ENCODE data around the gene OXSR1. TPM values are rescaled to one million over a fixed set of nuclear protein-coding genes. Genes with fewer than 3 reads are reported as not detected.

The OXSR1 gene
- total and polyA plus RNA-seq, 4 donors, result 4.3 to 24.7 (median 12.2) TPM

DNA sequence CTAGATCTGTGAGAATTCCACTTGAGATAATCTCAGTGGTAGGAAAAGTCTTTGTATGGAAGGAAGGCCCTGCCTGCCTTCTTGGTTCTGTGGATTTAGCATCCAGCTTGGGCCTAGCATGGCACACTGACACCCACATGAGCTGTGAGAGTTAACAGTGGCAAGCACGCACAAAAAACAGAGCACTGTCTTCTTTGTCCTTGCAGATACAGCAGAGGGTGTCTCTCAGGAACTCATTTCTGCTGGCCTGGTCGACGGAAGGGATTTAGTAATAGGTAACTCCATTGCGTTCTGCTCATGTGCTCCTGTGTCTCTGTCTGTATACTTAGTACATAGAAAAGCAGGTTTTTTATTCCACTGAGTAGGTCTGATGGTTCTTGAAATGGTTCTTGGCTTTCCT lies 85.9 kb downstream of the OXSR1 start:
- H3K4me1 ChIP-seq (ENCODE audit: control insufficient read depth in 4 of 4, insufficient read depth in 4 of 4, low read length in 3 of 4), result peaks cover 0 to 2% (median 0%) of the 10 kb centered on the region in 4 donors
- TF ChIP-seq, protein P1, sequence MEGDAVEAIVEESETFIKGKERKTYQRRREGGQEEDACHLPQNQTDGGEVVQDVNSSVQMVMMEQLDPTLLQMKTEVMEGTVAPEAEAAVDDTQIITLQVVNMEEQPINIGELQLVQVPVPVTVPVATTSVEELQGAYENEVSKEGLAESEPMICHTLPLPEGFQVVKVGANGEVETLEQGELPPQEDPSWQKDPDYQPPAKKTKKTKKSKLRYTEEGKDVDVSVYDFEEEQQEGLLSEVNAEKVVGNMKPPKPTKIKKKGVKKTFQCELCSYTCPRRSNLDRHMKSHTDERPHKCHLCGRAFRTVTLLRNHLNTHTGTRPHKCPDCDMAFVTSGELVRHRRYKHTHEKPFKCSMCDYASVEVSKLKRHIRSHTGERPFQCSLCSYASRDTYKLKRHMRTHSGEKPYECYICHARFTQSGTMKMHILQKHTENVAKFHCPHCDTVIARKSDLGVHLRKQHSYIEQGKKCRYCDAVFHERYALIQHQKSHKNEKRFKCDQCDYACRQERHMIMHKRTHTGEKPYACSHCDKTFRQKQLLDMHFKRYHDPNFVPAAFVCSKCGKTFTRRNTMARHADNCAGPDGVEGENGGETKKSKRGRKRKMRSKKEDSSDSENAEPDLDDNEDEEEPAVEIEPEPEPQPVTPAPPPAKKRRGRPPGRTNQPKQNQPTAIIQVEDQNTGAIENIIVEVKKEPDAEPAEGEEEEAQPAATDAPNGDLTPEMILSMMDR (IDR thresholded peaks at IDR 0.05; ENCODE audit: low read depth, low read length, missing input control), result no peak
- no peak for TF ChIP-seq TAF1 (conservative IDR thresholded peaks at IDR 0.05)
- TF ChIP-seq SP1 (IDR thresholded peaks at IDR 0.05), result no peak
- no peak for TF ChIP-seq YY1 (IDR thresholded peaks at IDR 0.05)
- TF ChIP-seq, protein P2, sequence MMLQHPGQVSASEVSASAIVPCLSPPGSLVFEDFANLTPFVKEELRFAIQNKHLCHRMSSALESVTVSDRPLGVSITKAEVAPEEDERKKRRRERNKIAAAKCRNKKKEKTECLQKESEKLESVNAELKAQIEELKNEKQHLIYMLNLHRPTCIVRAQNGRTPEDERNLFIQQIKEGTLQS (IDR thresholded peaks at IDR 0.05), result no peak
- TF ChIP-seq, protein P3, sequence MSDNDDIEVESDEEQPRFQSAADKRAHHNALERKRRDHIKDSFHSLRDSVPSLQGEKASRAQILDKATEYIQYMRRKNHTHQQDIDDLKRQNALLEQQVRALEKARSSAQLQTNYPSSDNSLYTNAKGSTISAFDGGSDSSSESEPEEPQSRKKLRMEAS (IDR thresholded peaks at IDR 0.05), result no peak
- TF ChIP-seq EGR1 (IDR thresholded peaks at IDR 0.05; ENCODE audit: low read depth in 2 of 2), result no peak
- no peak for TF ChIP-seq GABPA (IDR thresholded peaks at IDR 0.05 in 1 of 2, conservative IDR thresholded peaks at IDR 0.05 in 1 of 2)
- TF ChIP-seq FOXA1 (IDR thresholded peaks at IDR 0.05), result no peak
- TF ChIP-seq, protein P4, sequence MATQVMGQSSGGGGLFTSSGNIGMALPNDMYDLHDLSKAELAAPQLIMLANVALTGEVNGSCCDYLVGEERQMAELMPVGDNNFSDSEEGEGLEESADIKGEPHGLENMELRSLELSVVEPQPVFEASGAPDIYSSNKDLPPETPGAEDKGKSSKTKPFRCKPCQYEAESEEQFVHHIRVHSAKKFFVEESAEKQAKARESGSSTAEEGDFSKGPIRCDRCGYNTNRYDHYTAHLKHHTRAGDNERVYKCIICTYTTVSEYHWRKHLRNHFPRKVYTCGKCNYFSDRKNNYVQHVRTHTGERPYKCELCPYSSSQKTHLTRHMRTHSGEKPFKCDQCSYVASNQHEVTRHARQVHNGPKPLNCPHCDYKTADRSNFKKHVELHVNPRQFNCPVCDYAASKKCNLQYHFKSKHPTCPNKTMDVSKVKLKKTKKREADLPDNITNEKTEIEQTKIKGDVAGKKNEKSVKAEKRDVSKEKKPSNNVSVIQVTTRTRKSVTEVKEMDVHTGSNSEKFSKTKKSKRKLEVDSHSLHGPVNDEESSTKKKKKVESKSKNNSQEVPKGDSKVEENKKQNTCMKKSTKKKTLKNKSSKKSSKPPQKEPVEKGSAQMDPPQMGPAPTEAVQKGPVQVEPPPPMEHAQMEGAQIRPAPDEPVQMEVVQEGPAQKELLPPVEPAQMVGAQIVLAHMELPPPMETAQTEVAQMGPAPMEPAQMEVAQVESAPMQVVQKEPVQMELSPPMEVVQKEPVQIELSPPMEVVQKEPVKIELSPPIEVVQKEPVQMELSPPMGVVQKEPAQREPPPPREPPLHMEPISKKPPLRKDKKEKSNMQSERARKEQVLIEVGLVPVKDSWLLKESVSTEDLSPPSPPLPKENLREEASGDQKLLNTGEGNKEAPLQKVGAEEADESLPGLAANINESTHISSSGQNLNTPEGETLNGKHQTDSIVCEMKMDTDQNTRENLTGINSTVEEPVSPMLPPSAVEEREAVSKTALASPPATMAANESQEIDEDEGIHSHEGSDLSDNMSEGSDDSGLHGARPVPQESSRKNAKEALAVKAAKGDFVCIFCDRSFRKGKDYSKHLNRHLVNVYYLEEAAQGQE (IDR thresholded peaks at IDR 0.05), result no peak
- TF ChIP-seq JUND (IDR thresholded peaks at IDR 0.05), result no peak
- TF ChIP-seq RAD21 (IDR thresholded peaks at IDR 0.05), result no peak
- no peak for TF ChIP-seq HNF4G (IDR thresholded peaks at IDR 0.05)
- TF ChIP-seq NR2F2 (IDR thresholded peaks at IDR 0.05), result no peak
- no peak for TF ChIP-seq HNF4A (conservative IDR thresholded peaks at IDR 0.05)
- no peak for TF ChIP-seq RXRA (IDR thresholded peaks at IDR 0.05)
- peaks cover 7 to 63% (median 40%) of the 10 kb centered on the region in 4 donors for H3K36me3 ChIP-seq (ENCODE audit: control insufficient read depth in 4 of 4, insufficient read depth in 3 of 4, low read depth in 1 of 4, low read length in 3 of 4)
- H3K9me3 ChIP-seq (ENCODE audit: control insufficient read depth in 4 of 4, low read length in 3 of 4), result no peaks in the 10 kb centered on the region
- H3K9ac ChIP-seq (ENCODE audit: low read depth in 1 of 2, low read length in 2 of 2), result no peak overlapping the region
- no peaks in the 10 kb centered on the region for H3K27me3 ChIP-seq (ENCODE audit: control insufficient read depth in 4 of 4, insufficient read depth in 4 of 4, low read length in 3 of 4)
- 96% methylated on average over 4 of the region's 4 CpGs for WGBS
- DNase-seq (ENCODE audit: low spot score), result no peak
- H3K27ac ChIP-seq (ENCODE audit: low read depth in 1 of 2, low read length in 2 of 2), result no peak overlapping the region
- no peak overlapping the region for H3K4me3 ChIP-seq (ENCODE audit: low read depth in 1 of 3, low read length in 3 of 3)

DNA sequence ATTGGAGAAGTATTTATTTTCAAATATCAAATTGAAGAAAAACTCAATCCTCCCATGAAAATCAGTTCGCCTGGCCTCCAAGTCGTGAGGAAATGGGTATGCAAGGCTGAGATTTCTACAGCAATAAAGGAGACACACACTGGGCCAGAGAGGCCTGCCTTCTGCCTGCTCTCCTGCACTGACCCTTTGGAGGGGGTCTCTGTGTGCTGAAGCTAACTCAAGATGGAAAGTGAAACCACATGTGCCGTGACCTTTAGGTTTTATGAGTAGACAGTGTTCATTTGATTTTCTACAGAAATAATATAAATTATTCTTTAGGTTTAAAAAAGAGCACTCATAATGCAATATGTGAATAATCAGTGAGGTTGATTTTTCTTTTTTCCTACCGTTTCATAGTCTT lies 88.4 kb downstream of the OXSR1 start:
- no peak for TF ChIP-seq GABPA (IDR thresholded peaks at IDR 0.05 in 1 of 2, conservative IDR thresholded peaks at IDR 0.05 in 1 of 2)
- Histone ChIP-seq H3K27me3 (ENCODE audit: control insufficient read depth in 4 of 4, insufficient read depth in 4 of 4, low read length in 3 of 4) (no peaks in the 10 kb centered on the region), H3K9me3 (ENCODE audit: control insufficient read depth in 4 of 4, low read length in 3 of 4) (no peaks in the 10 kb centered on the region), H3K36me3 (ENCODE audit: control insufficient read depth in 4 of 4, insufficient read depth in 3 of 4, low read depth in 1 of 4, low read length in 3 of 4) (peaks cover 7 to 43% (median 30%) of the 10 kb centered on the region in 4 donors), H3K9ac (ENCODE audit: low read depth in 1 of 2, low read length in 2 of 2) (no peak overlapping the region), H3K4me1 (ENCODE audit: control insufficient read depth in 4 of 4, insufficient read depth in 4 of 4, low read length in 3 of 4) (peaks cover 0 to 2% (median 0%) of the 10 kb centered on the region in 4 donors), H3K27ac (ENCODE audit: low read depth in 1 of 2, low read length in 2 of 2) (no peak overlapping the region), H3K4me3 (ENCODE audit: low read depth in 1 of 3, low read length in 3 of 3) (no peak overlapping the region)
- 95% methylated on average over 4 of the region's 4 CpGs for WGBS
- DNase-seq (ENCODE audit: low spot score), result no peak

Measured in liver (tissue), 9 donors.